Cardiac septum (tissue), 1 donor: Measurements from ENCODE around the gene C6. TPM values are rescaled to one million over a fixed set of nuclear protein-coding genes. Genes with fewer than 3 reads are reported as not detected.

Experiments
- DNase-seq: peaks from one replicate; pipeline ENCODE4 v3.0.0-alpha.2; 2020; ENCODE audit warnings: low spot score
- intact Hi-C: fragments of 100-400 bp; cut with DNase I; formaldehyde crosslinking; loops from one replicate; pipeline ENCODE4 v1.14.0; 2022
- total RNA-seq: library from RNA; stranded (reverse); fragmentation: NEBNext Ultra II Directional; extraction: Animal tissue kit (Norgen Biotek cat#: 25700); gene quantifications from one replicate; pipeline ENCODE4 v1.2.1, GENCODE V29; 2021
- donor health status: DM: no; HTN: no; CAD: no.

Gene C6
- total RNA-seq, 1 donor from 2014 or later, result 25.8 TPM

DNA sequence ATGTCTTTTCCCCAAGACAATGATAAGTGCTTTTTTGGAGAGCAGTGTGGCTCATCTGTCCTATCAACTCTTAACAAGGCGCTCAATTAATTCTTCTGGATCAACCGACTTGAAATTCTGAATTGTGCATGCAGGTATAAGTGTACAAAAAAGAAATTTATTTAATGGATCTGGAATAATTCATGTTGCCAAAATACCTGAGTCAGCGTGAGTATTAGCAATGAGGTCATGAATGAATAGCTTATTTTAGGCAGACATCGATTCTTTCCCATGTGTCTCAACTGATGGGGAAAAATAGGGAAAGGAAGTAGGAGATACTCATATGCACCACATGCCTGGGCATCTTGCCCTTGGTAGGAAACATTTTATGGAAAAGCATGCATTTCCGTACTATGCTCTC lies 68.0 kb downstream of the C6 start:
- intact Hi-C loops, result no loop called here
- no peak for DNase-seq

- intact Hi-C loops, result no loop called here
- no peak for DNase-seq
Observed at GRCh38 chr5:41143131-41143901, 70.0 kb downstream of the C6 start.

- DNase-seq, result no peak
- intact Hi-C loops, result no loop called here
Observed at GRCh38 chr5:41127967-41128690, 85.2 kb downstream of the C6 start.

GRCh38 chr5:41122459-41122858 lies 90.9 kb downstream of the C6 start:
- intact Hi-C loops, result no loop called here

DNA sequence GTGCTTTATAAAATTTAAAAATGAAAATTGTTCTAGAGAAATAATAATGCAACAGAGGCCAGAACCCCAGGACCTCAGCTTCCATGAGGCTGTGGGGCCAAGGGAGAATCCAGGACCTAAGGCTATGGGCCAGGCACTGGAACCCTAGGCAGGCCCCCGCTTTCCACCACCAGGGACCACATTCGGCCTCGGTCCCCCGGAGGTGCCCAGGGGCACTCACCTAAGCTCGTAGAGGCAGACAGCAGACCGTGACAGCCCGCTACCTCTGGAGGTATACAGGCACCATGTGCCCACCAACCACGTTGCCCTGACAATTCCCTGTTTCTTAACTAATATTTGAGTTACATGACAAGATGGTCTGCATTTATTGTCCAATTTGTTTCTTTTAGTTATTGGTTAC lies 92.7 kb downstream of the C6 start:
- intact Hi-C loops, result no loop called here
- DNase-seq, result no peak

More at GRCh38 chr5:41122459-41122858, 90.9 kb downstream of the C6 start:
- DNase-seq, result no peak

- intact Hi-C loops, result no loop called here
- DNase-seq, result no peak
Observed at GRCh38 chr5:41118177-41118576, 95.2 kb downstream of the C6 start.

GRCh38 chr5:41115281-41115680 lies 98.1 kb downstream of the C6 start:
- intact Hi-C loops, result no loop called here
- DNase-seq, result no peak

DNA sequence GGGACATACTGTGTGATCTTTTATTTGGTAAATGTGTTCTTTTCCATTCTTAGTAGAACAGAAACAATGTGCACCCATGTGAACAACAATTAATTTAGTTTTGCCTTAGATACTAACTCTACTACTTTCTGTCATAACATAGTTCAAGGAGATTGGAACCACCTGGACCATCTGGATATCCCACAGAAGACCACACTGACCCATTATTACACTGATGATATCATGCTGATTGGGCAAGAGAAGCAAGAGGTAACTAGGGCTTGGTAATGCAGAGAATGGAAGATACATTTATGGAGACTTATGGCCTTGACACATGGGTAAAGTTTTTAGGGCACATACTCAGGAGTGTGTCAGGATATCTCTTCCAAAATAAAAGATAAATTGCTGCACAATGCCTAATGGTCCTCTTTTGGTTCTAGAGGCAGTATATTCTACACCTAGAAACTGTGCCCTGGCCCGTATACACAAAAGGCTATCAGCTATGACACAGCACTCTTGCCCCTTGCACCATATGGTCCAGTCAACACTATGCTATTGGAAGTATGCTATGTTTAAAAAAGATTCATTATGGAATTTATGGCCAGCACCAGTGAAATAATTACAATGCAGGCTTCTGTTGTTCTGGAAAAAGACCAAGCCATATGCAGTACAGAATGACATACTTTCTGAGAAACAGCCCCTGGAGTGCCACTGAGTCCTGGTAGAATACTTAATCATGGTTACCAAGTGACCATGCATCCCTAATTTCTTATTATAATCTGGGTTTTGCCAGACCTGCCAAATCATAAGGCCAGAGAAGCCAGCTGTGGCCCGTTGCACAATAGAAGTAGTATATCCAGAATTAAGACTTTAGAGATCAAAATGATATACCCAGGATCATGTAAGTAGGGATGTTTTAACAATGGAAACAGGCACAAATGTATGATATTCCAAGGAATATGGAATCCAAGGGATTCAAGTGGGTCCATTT lies 100.6 kb downstream of the C6 start:
- intact Hi-C loops, result no loop called here
- no peak for DNase-seq

GRCh38 chr5:41109186-41109585 lies 104.1 kb downstream of the C6 start:
- intact Hi-C loops, result no loop called here
- DNase-seq, result no peak

DNA sequence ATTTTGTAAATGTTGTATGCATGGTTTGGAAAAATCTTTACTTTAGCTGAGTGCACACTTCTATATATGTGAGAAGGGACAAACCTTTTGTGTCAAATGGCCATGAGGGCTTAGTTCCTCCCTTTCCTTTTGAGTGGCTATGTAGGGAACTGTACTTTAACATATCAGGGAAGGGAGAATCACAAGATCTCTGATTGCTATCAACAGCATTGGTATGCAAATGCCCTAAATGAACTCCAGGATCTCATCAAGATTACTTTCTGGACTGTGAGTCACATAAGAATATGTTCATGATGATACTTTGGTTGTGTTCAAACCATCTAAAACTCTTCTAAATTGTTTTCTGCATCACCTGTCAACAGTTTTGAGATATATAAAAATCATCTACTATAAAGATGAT lies 111.0 kb downstream of the C6 start:
- no peak for DNase-seq
- intact Hi-C loops, result no loop called here

GRCh38 chr5:41097642-41098041 lies 115.7 kb downstream of the C6 start:
- DNase-seq, result no peak
- intact Hi-C loops, result loop anchor here (5.0 to 10.0 kb wide), 3 partner anchors 95 to 427 kb away; no protein-coding TSS in a partner anchor

GRCh38 chr5:41095324-41096101 lies 117.8 kb downstream of the C6 start:
- no peak for DNase-seq
- intact Hi-C loops, result loop anchor here (5.0 to 10.0 kb wide), 3 partner anchors 97 to 429 kb away; no protein-coding TSS in a partner anchor

- DNase-seq, result no peak
- intact Hi-C loops, result loop anchor here (5.0 to 10.0 kb wide), 3 partner anchors 97 to 430 kb away; no protein-coding TSS in a partner anchor
Observed at GRCh38 chr5:41094871-41095270, 118.5 kb downstream of the C6 start.

- DNase-seq, result no peak
- intact Hi-C loops, result loop anchor here (10.0 kb wide), 1 partner anchor 431 kb away; no protein-coding TSS in a partner anchor
Observed at GRCh38 chr5:41093803-41094202, 119.5 kb downstream of the C6 start.

Other genes with a start within 250 kb of the C6 start
- not detected for gene MROH2B, start 142.2 kb downstream of the C6 start, total RNA-seq